Measurements from ENCODE around the gene TERT. TPM values are rescaled to one million over a fixed set of nuclear protein-coding genes. Genes with fewer than 3 reads are reported as not detected.
"Not testable (repeated sequence)": the region's sequence is repeated elsewhere in the genome, so short reads cannot be mapped to it uniquely, and the experiment has no call there.

Gene TERT
- total RNA-seq, 1 donor from 2014 or later = not detected

DNA sequence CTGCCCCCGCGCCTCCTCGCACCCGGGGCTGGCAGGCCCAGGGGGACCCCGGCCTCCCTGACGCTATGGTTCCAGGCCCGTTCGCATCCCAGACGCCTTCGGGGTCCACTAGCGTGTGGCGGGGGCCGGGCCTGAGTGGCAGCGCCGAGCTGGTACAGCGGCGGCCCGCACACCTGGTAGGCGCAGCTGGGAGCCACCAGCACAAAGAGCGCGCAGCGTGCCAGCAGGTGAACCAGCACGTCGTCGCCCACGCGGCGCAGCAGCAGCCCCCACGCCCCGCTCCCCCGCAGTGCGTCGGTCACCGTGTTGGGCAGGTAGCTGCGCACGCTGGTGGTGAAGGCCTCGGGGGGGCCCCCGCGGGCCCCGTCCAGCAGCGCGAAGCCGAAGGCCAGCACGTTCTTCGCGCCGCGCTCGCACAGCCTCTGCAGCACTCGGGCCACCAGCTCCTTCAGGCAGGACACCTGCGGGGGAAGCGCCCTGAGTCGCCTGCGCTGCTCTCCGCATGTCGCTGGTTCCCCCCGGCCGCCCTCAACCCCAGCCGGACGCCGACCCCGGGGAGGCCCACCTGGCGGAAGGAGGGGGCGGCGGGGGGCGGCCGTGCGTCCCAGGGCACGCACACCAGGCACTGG is 548 bp downstream of the TERT start:
- no peak for DNase-seq (ENCODE audit: low read depth in 2 of 2)

- DNase-seq (ENCODE audit: low read depth in 2 of 2) = no peak
Observed at GRCh38 chr5:1293416-1294205, 1.3 kb downstream of the TERT start.

DNA sequence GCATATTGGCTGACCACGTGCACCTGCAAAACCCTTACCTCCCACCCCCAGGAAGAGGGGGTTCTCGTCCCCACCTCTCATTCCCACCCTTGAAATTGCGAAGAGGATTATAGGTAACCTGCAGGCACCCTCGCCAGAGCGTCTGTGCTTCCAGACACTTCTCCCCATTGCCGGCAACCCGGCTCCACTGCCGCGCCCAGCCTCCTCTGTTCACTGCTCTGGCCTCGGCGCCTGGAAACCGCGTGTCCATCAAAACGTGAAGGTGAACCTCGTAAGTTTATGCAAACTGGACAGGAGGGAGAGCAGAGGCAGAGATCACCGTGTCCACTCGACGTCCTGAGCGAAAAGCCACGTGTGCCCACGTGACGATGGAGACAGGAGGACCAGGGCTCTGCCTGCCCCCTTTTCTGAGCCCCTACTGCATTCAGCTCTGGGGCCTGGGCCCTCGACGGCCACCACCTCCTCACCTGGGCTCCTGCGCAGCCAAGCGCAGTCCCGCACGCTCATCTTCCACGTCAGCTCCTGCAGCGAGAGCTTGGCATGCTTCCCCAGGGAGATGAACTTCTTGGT is 1.9 kb downstream of the TERT start:
- no peak for DNase-seq (ENCODE audit: low read depth in 2 of 2)

- DNase-seq (ENCODE audit: low read depth in 2 of 2) = no peak
Observed at GRCh38 chr5:1292139-1292538, 2.7 kb downstream of the TERT start.

- DNase-seq (ENCODE audit: low read depth in 2 of 2) = no peak
Observed at GRCh38 chr5:1291611-1292080, 3.2 kb downstream of the TERT start.

GRCh38 chr5:1290956-1291355 is 3.9 kb downstream of the TERT start:
- not testable (repeated sequence) for DNase-seq (ENCODE audit: low read depth in 2 of 2)

DNA sequence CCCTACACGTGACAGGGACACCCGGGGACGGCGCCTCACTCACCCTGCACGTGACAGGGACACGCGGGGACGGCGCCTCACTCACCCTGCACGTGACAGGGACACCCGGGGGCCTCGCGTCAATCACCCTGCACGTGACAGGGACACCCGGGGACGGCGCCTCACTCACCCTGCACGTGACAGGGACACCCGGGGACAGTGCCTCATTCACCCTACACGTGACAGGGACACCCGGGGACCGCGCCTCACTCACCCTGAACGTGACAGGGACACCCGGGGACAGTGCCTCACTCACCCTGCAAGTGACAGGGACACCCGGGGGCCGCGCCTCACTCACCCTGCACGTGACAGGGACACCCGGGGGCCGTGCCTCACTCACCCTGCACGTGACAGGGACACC is 5.3 kb downstream of the TERT start:
- DNase-seq (ENCODE audit: low read depth in 2 of 2) = not testable (repeated sequence)

- no peak for DNase-seq (ENCODE audit: low read depth in 2 of 2)
Observed at GRCh38 chr5:1288439-1289335, 6.2 kb downstream of the TERT start.

DNA sequence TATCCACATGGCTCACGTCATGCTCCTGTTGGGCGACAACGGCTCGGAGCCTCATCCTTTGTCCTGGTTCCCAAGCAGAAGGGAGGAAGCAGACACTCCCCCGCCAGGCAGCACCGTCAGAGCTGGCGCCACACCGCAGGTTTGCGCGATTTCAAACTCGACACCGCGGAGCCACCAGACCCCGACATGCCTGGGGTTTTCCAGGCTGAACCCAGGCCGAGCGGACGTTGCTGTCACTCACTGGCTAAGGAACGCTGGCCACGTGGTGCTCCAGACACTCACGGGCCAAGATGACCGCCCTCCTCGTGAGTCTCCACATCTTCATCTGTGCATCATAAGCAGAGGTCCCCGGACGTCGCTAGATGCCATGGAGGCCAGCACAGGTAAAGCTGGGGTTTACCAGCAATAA is 9.0 kb downstream of the TERT start:
- DNase-seq (ENCODE audit: low read depth in 2 of 2) = no peak

GRCh38 chr5:1285141-1285540 is 9.7 kb downstream of the TERT start:
- DNase-seq (ENCODE audit: low read depth in 2 of 2) = no peak

- not testable (repeated sequence) for DNase-seq (ENCODE audit: low read depth in 2 of 2)
Observed at GRCh38 chr5:1284336-1284970, 10.4 kb downstream of the TERT start.

- not testable (repeated sequence) for DNase-seq (ENCODE audit: low read depth in 2 of 2)
Observed at GRCh38 chr5:1283729-1284041, 11.2 kb downstream of the TERT start.

GRCh38 chr5:1282993-1283728 is 11.7 kb downstream of the TERT start:
- not testable (repeated sequence) for DNase-seq (ENCODE audit: low read depth in 2 of 2)

DNA sequence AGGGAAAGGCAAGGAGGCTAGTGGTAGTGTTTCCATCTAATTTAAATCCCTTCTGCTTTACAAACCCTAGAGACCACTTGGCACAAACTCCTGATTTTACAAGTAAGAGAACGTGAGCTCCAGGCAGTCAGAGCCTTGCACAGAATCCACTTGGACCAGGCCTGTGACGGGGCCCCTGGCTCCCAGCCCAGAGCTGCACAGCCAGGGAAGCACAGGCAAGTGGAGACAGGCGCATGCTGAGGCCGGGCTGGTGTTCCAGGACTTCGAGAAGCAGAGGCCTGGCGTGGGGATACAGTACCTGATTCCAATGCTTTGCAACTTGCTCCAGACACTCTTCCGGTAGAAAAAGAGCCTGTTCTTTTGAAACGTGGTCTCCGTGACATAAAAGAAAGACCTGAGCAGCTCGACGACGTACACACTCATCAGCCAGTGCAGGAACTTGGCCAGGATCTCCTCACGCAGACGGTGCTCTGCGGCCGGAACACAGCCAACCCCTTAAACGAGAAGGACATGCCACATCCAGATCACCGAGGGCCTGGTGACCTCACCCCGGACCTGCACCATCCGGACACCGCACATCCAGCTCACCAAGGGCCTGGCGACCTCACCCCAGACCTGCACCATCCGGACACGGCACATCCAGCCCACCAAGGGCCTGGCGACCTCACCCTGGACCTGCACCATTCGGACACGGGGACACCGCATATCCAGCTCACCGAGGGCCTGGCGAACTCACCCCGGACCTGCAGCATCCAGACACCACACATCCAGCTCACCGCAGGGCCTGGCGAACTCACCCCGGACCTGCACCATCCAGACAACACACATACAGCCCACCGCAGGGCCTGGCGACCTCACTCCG is 12.5 kb downstream of the TERT start:
- DNase-seq (ENCODE audit: low read depth in 2 of 2) = no peak

- DNase-seq (ENCODE audit: low read depth in 2 of 2) = no peak
Observed at GRCh38 chr5:1281038-1281882, 13.6 kb downstream of the TERT start.

DNA sequence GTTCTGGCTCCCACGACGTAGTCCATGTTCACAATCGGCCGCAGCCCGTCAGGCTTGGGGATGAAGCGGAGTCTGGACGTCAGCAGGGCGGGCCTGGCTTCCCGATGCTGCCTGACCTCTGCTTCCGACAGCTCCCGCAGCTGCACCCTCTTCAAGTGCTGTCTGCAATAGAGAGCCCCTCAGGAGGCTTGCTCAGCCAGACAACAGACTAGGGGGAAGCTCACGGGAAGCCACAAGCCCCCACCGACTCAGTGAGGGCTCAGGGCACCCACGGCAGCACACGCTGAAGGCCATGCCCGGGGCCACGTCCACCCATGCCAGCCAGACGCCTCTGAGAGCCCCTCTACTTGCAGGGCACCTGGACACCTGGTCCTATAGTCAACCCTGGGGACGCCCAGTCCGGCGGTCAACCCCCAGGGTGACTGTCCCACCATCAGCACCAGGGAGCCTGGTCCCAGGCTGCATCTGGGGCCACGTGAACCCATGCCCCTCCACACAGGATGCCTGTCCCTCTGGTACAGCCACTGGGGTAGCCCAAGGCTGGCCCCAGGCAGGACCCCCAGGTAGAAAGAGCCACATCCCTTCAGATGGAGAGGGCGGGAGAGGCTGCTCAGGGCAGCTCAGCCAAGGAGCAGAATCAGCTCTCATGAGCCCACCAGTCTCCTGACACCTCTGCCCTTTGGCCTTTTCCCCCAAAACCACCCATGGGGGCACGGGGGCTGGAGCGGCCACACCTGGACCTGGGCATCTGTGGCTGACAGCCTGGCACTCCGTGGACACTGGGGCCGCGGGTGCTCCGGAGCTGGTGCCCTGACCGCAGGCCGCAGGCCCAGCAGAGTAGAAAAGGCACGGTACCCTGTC is 14.5 kb downstream of the TERT start:
- no peak for DNase-seq (ENCODE audit: low read depth in 2 of 2)

GRCh38 chr5:1279443-1280151 is 15.3 kb downstream of the TERT start:
- no peak for DNase-seq (ENCODE audit: low read depth in 2 of 2)

Data from dermis microvascular lymphatic vessel endothelial cell (primary cell).